HG03159 (cell line): ENCODE measurements around the gene THTPA.

Experiments used
- ATAC-seq: cut with Tn5 transposase; IDR thresholded peaks from one replicate; pipeline ENCODE4 v1.9.1; 2021; ENCODE audit warnings: mild to moderate bottlenecking, moderate library complexity; ENCODE audit not compliant: unreplicated experiment

Gene THTPA

DNA sequence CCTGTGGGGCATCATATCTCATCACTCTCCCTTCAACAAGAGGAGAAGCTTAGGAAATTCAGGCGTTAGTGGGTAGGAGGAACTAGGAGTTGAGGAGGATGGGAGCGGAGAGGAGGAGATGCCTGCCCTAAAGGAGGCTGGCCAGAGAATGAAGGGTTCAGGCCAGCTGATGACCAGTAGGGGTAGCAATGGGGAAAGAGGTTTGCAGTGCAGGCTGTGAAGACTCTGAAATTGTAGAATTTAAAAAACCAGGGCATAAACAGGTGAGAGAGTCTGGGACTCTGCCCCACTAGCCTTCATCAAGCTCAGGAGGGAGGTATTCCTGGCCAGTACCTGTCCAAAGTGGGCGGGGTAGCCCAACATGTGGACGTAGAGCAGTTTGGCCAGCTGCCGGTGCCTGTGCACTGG is 10.7 kb downstream of the THTPA start:
- no peak for ATAC-seq

DNA sequence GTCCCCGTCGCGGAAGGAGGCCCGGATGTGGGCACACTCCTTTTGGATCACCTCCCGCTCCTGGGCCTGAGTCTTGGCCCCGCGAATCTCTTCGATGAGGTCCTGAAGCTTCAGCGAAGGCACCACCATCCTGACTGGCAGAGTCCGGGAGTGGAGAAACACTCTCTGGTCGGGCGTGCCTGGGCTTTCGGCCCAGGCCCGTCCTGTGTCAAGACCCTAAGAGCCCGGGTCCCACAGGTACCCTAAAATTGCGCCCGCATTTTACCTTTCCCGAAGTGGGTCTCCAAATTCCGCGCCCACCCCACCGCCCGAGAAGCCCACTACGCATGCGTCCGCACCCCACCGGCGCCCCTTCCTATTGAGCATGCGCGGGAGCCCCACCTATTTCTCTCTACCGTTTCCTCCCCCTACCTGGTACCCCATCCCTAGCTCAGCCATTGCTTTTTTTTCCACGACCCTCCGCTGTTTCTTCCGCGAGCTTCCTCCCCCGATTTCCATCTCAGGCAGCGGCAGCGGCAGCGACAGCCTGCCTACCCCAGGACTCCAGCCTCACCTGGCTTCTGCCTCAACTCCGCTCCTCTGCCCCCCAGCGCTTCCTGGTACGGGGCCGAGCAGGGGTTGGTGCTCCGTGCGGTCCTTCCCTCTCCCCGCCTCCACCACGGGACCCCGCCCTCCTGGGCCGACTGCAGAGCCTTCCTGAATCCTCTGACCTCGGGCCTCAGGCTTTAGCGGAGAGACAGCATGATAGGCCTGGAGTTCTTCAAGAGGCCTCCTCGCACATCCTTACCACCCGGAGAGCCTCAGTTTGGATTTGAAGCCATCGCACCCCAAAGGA is 11.3 kb downstream of the THTPA start, which contains the start of gene AP1G2:
Gene AP1G2, minus strand, starts transcription at position 606 of the 835 bp plus-strand sequence. Its CDS starts 477 bp downstream, at position 129.
- ATAC-seq = peak; percentile 78

DNA sequence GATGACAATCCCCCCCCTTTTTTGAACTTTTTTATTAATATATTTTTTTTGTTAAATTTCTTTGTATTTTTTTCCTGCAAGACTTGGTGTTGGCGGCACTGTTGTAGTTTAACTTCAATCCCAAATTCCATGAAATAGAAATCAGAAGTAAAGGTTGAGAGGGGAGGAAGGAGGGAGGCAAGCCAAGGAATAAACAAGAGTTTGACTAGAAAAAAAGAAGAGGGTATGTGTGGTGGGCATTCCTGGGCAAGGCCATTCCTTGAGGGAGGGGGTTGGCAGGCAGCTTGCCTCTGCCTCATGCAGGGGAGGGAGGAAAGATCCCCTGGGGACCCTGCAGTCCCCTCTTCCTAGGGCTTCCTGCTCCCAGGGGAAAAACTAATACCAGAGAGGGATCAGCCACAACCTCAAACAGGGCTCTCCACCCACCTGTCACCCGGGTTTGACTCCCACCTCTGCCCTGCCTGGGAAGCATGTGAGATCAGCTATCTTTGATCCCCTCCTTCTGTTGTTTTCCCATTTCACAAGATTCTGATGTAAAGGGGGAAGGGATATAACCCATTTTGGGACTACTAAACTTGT is 12.0 kb downstream of the THTPA start:
- no peak for ATAC-seq

DNA sequence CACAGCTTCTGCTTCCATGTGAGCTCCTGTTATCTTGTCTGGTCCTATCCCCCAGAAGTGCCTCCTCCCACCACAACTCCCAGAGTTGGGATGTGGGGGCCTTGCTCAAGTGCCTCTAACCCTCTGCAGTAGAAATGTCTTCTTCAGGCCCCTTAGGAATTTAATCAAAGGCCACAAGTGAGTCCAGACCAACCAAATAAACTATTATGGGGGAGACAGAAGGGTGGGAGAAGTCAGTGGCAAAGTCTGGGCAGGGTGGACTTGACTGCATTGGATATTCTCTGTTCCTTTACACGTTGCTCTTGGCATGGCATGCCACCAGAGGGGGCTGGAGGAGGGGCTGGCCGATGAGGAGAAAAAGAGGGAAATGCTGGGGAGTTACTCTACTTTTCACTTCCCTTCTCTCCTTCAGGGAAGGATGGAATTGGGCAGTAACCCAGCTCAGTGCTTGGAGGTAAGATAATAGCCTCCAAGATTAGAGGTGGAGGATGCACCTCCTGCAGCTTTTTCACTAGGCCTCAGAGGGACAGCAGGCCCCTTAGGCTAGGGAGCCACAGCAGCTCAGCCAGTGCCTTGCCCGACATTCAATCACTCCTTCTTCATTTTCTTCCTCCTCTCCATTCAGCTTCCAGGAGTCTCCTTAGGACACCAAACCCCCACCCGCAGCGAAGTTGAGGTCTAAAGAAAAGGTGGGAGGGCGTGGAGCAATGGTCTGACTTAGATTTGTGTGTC is 12.7 kb downstream of the THTPA start:
- no peak for ATAC-seq

DNA sequence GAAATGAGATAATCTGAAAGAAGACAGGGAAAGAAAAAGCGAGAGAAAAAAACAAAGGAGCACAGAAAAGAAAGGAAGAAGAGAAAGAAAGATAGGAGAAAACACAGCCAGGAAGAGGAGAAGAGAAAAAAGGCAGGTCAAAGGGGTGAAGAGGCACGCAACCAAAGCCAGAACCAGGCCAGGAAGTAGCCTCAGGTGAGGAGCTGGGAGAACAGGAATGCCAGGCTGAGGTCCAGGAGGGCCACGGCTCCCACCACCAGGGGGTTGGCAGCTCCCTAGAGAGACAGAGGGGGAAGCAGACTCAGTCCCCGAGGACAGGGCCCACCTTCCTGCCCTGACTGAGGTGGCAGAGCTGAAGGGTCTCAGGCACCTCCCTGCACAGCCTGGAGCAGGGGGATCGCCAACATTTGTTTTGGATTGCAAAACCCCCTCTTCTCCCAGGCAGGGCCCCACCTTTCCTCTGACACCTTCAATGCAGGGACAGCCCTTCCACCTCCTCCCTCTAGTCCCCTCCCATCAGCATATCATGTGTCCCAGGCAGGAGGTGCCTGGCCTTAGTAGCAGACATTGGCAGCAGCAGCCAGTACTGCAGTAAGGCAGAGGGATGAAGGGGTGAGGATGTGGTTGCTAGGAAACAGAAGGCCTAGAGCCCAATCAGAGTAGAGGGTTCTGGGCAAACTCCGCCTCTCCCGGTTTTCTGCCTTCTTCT is 13.5 kb downstream of the THTPA start:
- ATAC-seq = no peak

DNA sequence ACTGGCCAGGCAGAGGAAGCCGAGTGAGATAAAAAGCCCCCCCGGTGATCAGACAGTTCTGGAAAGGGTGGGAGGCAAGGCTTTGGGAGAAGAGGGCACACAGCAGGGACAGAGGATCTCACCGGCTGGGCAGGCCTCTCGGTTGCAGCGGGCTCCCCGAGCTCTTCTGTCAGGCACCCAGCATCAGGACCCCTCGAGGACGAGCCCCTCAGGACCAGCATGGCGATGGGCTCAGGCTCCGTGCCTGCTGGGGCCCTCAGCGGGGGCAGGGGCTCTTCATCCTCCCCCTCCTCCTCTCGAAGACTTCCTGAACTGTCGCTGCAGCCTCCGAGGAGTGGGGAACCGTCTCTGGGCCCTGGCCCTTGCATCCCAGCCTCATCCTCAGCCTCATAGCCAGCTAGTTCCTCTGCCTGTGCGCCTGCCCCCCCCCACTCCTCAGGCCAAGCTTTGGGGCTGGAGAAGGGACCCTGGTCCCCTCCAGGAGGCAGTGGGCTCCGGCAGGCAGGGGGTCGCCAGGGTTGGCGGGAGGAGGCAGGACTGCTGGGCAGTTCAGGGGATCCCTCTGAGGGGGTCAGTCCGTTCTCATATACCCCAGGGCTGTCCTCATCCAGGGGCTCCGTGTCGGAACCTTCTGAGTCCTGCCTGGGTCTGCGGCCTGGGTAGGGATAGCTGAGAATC is 14.9 kb downstream of the THTPA start:
- no peak for ATAC-seq

DNA sequence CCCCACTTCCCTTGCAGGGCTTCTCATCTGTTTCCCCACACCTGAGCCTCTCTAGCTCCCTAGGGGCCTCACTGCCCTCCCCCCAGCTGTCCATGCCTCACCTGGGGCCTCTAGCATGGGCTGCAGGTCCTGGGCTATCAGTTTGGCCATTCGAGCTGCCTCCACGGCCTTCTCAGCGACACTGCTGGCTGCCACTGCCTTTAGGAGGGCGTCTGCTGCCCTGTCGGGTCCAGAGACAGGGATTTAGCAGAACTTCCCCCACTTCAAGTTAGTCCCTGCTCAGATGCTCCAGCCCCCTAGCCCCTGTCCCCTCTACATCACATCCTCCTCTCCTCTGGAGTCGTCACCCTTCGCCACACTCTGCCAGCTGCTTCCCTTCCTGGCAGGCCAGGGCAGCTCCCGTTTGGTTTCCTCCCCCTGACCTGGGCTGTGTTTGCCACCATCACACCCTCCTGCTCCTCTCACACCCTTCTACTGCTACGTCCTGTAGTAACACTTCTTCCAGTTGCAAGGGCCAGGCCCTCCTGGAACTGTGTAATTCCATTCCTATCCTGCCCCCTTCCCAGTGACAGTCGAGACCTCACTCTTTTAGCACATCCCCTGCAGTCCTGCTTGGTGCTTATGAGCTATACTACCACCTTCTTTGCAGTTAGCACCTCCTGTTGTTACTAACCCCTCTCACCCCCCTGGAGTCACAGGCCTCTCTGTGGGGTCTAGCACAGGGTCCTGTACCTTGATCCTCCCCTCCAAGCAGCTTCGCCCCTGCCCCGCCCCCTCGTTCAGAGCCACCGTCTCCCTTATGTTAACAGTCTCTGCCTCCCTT is 15.8 kb downstream of the THTPA start:
- no peak for ATAC-seq

DNA sequence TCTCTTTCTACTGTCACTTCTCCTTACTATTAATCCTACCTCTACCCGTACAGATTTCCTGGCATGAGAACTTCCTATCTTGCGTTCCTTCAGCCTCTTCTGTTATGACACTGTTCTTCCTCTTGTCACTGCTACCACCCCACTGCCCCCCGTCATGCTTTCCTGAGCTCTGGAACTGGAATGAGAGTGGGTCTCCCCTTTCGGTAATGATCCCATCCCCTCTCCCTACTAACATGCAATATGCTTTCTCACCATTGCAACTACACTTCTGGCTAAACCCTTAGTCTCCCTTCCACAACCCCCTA is 16.4 kb downstream of the THTPA start:
- no peak for ATAC-seq

DNA sequence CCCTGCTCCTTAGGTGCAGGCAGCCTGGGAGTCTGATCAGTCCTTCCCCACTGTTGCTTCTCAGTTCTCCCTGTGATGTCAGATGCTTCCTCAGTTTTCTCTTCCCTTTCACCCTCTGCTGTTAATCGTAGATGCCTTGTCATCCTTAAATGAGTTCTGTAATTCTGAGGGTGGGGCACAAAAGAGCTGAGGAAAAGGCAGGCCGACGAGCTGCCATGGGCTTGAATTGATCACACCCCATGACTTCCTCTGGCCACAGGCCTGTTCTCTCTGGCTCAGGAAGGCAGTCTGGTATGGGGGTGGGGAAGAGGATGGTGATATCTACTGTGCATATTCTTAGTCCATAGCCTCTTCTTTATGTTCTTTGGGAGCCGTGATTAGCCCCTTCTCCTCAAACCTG is 16.8 kb downstream of the THTPA start:
- no peak for ATAC-seq

DNA sequence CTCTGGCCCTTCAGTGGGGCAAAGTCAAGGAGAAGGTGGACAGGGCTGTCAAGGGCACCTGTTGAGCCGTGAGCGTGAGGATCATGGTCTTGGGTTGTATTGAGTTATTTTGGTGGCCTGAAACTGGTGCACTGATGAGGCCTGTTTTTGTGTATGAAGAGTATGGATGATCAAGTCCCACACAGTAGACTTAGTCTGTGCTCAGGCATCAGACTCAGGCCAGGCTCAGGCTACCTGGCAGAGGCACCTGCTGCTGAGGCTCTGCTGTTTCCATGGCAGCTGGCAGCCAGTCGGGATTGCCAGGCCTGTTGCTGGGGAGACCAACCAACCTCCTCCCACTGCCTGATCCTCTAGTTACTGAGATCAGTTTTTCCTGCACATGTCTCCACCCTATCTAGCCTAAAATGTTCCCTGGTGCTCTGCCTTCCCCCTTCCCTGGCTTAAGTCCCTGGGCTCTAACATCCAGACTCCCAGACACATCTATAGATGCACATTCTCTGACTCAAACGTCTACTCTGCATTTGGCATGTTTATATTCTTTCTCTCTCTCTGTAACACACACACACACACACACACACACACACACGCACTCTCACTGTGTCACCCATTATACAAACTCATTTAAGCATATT is 17.4 kb downstream of the THTPA start:
- no peak for ATAC-seq

DNA sequence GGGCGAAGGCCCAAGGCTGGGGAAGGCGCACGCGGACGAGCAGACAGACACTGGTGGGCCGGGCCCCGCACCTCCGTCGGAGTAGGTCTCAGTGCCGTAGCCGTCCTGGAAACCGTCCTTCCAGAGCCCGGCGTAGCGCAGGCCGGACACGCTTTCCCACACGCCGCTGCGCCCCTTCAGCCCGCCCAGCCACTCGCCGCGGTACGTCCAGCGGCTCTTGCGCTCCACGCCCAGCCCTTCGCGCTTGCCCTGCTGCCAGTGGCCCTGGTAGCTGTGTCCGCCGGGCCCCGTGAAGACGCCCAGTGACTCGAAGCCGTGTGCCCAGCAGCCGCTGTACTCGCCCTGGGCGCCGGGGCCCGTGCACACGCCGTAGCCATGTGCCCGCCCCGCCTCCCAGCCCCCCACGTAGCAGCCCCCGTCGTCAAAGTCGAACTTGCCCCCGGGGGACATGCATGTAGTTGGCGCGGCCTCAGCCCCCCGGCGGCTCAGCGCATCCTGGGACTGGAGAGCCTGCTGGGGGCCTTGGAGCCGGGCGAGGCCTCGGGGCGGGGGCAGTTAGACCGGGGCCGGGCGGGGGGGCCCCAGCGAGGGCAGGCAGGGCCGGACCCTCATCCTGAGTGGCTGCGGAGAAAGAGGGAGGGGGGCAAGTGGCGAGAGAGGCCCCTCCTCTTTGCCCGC is 21.1 kb downstream of the THTPA start:
- no peak for ATAC-seq

DNA sequence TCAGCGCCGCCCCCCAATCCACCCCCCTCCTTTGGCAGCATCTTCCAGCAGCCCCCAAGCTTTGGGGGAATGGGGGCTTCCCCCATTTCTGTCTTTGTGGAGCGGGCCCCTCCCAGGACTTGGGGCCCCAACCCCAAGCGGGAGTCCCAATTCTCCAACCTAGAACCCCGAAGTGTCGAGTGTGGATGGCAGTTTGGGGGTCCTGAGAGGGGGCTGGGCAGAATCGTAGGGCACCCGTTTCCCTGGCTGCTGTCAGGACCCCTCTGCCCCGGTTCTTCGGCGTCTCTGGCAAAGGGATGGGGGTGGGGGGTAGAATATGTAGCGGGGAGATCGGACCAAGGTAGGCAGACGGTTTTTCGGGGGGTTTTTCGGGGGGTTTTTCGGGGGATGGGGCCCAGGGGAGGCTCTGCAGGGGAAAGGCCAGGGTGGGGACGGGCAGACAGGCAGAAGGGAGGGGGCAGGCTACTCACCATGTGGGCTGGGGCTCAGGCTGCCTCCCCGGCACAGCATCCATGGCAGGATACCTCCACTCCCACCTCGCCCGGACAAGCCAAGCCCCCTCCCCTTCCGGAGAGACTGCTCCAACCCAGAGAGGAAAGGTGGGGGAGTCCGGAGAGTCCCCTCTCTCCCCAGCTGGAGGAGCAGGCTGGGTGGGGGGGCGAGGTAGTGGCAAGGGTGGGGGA is 21.8 kb downstream of the THTPA start:
- ATAC-seq = no peak

DNA sequence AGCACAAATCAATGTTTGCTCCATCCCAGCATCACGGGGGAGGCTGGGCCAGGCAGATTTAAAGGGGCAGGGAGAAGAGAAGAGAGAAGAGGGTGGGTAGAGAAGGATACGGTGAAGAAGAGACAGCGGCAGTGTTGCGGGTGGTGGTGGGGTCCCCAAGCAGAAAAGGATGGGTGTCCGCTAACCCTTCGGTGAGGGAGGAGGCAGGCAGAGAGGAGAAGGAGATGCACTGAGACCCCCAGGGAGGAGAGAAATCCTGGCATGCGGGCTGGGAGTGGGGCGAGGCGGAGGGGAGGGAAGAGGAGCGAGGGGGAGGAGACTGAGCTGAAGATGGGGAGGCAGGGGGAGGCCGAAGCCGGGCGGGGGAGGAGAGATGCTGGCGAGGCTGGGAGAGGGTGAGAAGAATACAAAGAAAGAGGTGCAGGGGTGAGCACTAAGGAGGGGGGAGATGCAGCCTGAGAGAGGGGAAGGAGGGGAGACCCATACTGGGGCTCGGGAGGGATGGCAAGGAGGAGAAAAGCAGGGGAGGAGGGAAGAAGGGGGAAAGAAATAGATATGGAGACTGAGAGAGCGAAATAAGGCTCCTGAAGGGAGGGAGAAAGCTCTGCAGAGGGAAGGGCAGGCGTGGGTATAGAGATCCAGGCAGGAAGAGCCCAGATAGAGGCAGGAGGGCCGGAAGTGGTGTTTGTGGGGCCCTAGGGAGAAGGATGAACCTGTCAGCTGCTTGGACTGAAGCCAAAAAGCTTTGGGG is 22.7 kb downstream of the THTPA start, which contains the start of gene JPH4:
Gene JPH4, minus strand, starts transcription at position 231 of the 751 bp plus-strand sequence. CDS start 1,337 bp downstream, outside the sequence.
- ATAC-seq = no peak

DNA sequence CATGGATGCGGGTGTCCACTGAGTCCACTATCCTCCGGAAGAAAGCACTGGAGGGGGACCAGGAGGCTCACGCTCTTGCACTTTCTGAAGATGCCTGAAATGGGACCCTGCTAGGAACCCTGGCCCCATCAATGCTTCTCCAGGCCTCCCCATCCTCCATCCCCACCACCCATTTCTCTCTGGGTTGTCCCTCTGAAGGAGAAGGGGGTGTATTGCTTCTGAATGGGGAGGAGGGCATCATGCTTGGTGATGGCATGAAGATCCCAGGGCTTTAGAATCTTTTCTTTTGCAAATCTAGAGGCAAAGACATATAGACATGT is 23.2 kb downstream of the THTPA start:
- no peak for ATAC-seq

DNA sequence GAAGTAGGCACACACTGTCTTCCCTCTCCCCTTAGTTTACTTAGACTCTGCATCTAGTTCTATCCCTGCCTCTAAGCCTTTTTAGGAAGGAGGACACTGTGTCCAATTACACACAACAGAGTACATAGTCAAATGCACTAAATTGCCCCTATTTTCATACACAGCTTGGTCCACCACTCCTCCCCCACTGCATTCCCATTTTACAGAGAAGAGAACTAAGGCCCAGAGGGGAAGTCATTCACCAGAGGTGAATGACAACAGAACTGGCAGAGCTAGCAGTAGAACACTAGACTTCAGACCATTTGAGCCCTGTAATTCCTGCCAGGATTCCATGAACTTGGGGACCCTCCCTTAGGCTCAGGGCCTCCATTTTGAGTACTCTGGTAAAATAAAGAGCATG is 23.7 kb downstream of the THTPA start:
- ATAC-seq = no peak

DNA sequence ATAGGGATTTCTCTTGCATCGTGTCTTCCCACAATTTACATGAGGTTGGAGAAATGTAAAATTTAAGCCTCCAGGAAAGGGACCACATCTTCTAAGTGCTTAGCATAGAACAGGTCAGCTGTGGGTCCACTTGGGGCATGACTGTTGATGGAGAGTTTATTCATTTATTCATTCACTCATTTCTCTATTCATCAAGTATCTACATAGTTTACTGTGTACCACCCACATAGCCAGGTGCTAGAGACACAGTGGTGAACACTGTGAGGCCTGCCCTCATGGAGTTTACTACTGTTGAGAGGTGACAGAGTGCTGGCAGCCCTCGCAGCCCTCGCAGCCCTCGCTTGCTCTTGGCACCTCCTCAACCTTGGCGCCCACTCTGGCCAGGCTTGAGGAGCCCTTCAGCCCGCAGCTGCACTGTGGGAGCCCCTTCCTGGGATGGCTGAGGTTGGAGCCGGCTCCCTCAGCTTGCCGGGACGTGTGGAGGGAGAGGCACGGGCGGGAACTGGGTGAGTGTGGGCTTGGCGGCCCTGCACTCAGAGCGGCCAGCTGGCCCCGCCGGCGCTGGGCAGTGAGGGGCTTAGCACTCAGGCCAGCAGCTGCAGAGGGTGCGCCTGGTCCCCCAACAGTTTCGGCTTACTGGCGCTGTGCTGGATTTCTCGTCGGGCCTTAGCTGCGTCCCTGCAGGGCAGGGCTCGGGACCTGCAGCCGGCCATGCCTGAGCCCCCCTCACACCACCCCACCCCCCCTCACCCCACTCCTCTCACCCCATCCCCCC is 24.3 kb downstream of the THTPA start:
- ATAC-seq = no peak

DNA sequence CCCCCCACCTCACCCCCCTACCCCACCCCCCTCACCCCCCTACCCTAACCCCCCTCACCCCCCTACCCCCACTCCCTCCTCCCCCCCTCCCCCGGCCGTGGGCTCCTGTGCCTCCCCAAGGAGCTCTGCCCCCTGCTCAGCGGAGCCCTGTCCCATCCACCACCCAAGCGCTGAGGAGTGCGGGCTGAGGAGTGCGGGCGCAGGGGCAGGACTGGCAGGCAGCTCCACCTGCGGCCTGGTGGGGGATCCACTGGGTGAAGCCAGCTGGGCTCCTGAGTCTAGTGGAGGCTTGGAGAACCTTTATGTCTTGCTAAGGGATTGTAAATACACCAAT is 24.8 kb downstream of the THTPA start:
- no peak for ATAC-seq
